HG02973 (cell line): ENCODE data around the gene RFFL.

ENCODE experiments used
- ATAC-seq: cut with Tn5 transposase; IDR thresholded peaks from one replicate; pipeline ENCODE4 v1.9.1; 2021; ENCODE audit warnings: moderate library complexity; ENCODE audit not compliant: unreplicated experiment

The RFFL gene

GRCh38 chr17:34979650-34980352 is 83.7 kb downstream of the RFFL start:
- no peak for ATAC-seq

DNA sequence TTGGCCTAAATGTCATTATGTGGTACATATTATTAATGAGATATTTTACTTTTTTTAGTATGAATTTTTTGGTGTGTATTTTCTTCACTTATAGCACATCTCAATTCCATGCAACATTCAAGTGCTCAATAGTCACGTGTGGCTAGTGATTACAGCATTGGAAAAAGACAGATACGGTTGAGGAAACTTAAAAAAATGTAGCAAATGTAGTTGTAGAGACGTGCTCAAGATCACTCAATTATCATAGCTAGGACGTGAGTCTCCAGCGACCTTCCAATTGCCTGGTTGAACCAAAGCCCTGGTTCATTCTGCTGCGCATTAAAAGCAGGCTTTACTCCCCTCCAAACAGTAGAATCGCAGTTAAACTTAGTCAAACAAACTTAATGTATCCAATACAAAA is 84.4 kb downstream of the RFFL start:
- ATAC-seq, result no peak

- ATAC-seq, result no peak
These were observed 88.4 kb downstream of the RFFL start for GRCh38 chr17:34974794-34975785.

- no peak for ATAC-seq
These were observed 89.3 kb downstream of the RFFL start for GRCh38 chr17:34974179-34974578.

- ATAC-seq, result peak; percentile 82
These were observed 102.2 kb downstream of the RFFL start, which contains the start of the genes CCT6B and ZNF830 for GRCh38 chr17:34961093-34961911. CCT6B (minus strand) TSS chr17:34961460; CDS start chr17:34961393, 67 bp downstream. ZNF830 (plus strand) TSS chr17:34961540; CDS start chr17:34961567, 27 bp downstream.

DNA sequence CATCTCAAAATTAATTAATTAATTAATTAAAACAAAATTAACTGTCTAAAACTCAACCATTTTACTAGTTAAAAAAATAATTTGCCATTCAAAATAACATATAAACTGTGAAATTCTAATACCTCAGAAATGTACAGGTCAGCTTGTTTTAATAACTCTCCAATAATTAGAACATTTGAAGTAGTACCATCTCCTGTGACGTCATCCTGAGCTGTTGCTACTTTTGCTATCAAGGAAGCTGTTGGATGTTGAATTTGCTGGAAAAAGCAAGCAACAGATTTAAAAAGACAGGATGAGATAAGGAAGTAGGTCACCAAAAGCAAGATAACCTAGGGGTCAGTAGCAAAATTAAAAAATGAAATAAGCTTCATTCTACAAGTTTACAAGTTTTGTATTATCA is 105.1 kb downstream of the RFFL start:
- ATAC-seq, result no peak
